Activated CD8-positive, alpha-beta memory T cell treated with anti-CD3 and anti-CD28 coated beads, Interleukin-2, amount 50 U/mL, for 1 hour (primary cell): ENCODE data around the gene HLA-DRB1.
"Not testable (repeated sequence)": the region's sequence is repeated elsewhere in the genome, so short reads cannot be mapped to it uniquely, and the experiment has no call there.

ENCODE experiments used
- DNase-seq: peaks from one replicate; pipeline ENCODE4 v3.0.0-alpha.2; 2020; ENCODE audit errors: extremely low read depth

HLA-DRB1 gene

GRCh38 chr6:32562940-32563339 lies 26.7 kb downstream of the HLA-DRB1 start:
- no peak for DNase-seq

- no peak for DNase-seq
Observed at GRCh38 chr6:32559747-32560146, 29.9 kb downstream of the HLA-DRB1 start.

- no peak for DNase-seq
Observed at GRCh38 chr6:32558426-32559057, 31.1 kb downstream of the HLA-DRB1 start.

GRCh38 chr6:32554116-32554965 lies 35.3 kb downstream of the HLA-DRB1 start:
- no peak for DNase-seq

- no peak for DNase-seq
Observed at GRCh38 chr6:32553037-32553742, 36.5 kb downstream of the HLA-DRB1 start.

GRCh38 chr6:32551410-32551809 lies 38.2 kb downstream of the HLA-DRB1 start:
- no peak for DNase-seq

- DNase-seq: no peak
Observed at GRCh38 chr6:32539839-32540238, 49.8 kb downstream of the HLA-DRB1 start.

GRCh38 chr6:32530431-32530793 lies 59.2 kb downstream of the HLA-DRB1 start:
- not testable (repeated sequence) for DNase-seq

GRCh38 chr6:32529697-32530430 lies 59.8 kb downstream of the HLA-DRB1 start, which contains the start of gene HLA-DRB5:
TSS of gene HLA-DRB5 (minus strand) at chr6:32530287. CDS start at chr6:32530224, 63 bp downstream.
- DNase-seq: no peak
